H1 (cell line): ENCODE measurements around the gene THEMIS. TPM values are rescaled to one million over a fixed set of nuclear protein-coding genes. Genes with fewer than 3 reads are reported as not detected.

ENCODE experiments used
- CTCF ChIA-PET: fragments of 300-600 bp; sonication (Branson Sonifier 250); formaldehyde crosslinking; loops from one replicate; lab custom pipeline; 2021; ENCODE audit not compliant: partially characterized antibody; lab: Charles Lee
- POLR2A ChIA-PET: fragments of 300-600 bp; sonication (Branson Sonifier 250); formaldehyde crosslinking; loops from one replicate; lab custom pipeline; 2021; ENCODE audit warnings: inconsistent platforms; ENCODE audit not compliant: partially characterized antibody; lab: Charles Lee
- DNase-seq, 2 experiments: peaks; one replicate each; pipeline versions ENCODE4 v3.0.0 to v3.0.0-alpha.2; 2010 to 2022; ENCODE audit warnings: low spot score in 2 of 2, low read depth in 1 of 2, mixed read lengths in 1 of 2
- FAIRE-seq: peaks from 2 replicates; lab custom pipeline; 2011; peaks lifted over from hg19 to GRCh38; lab: Jason Lieb, UNC
- H2AFZ ChIP-seq: 2 replicates; pipeline ENCODE4 v1.8.1; 2012; ENCODE audit warnings: low read length, inconsistent platforms
- H2AK5ac ChIP-seq: 2 replicates; pipeline ENCODE4 v1.6.1; 2013; ENCODE audit warnings: low read depth, low read length
- H2BK120ac ChIP-seq: replicated peaks from 2 replicates; pipeline ENCODE3; 2013; ENCODE audit warnings: low read depth, low read length, inconsistent platforms
- H2BK12ac ChIP-seq: 2 replicates; pipeline ENCODE4 v1.6.1; 2013; ENCODE audit warnings: low read depth, low read length
- H2BK15ac ChIP-seq: 2 replicates; pipeline ENCODE4 v1.6.1; 2013; ENCODE audit warnings: low read length
- H2BK20ac ChIP-seq: 2 replicates; pipeline ENCODE4 v1.6.1; 2013; ENCODE audit warnings: low read length
- H2BK5ac ChIP-seq: 2 replicates; pipeline ENCODE4 v1.6.1; 2013; ENCODE audit warnings: low read depth, low read length
- H3K14ac ChIP-seq: 2 replicates; pipeline ENCODE4 v1.6.1; 2013; ENCODE audit warnings: inconsistent platforms; ENCODE audit not compliant: insufficient read length
- H3K18ac ChIP-seq: 2 replicates; pipeline ENCODE4 v1.6.1; 2013; ENCODE audit warnings: low read length; ENCODE audit errors: extremely low read depth
- H3K23ac ChIP-seq: 2 replicates; pipeline ENCODE4 v1.6.1; 2013; ENCODE audit warnings: inconsistent platforms; ENCODE audit not compliant: insufficient read length
- H3K23me2 ChIP-seq: 2 replicates; pipeline ENCODE4 v1.6.1; 2013; ENCODE audit warnings: low read depth, low read length
- H3K27ac ChIP-seq: 2 replicates; pipeline ENCODE4 v1.6.1; 2011; ENCODE audit warnings: low read depth, low read length, inconsistent platforms
- H3K27me3 ChIP-seq, 4 experiments: replicated peaks in 1 of 4; 1 replicate in 1 of 4; 2 replicates in 3 of 4; pipeline versions ENCODE4 v1.6.1 to v1.8.1; 2011 to 2013; ENCODE audit warnings: low read length in 3 of 4, mild to moderate bottlenecking in 3 of 4, inconsistent platforms in 2 of 4, mixed read lengths in 2 of 4, moderate library complexity in 1 of 4; ENCODE audit not compliant: control insufficient read depth in 3 of 4, insufficient read depth in 3 of 4; ENCODE audit errors: extremely low read depth in 1 of 4
- H3K36me3 ChIP-seq, 4 experiments: 2 replicates each; pipeline versions ENCODE4 v1.6.1 to v1.8.1; 2011 to 2013; ENCODE audit warnings: mild to moderate bottlenecking in 4 of 4, low read length in 3 of 4, moderate library complexity in 2 of 4, control low read depth in 1 of 4, inconsistent platforms in 1 of 4; ENCODE audit not compliant: insufficient read depth in 4 of 4, control insufficient read depth in 2 of 4
- H3K4ac ChIP-seq: replicated peaks from 2 replicates; pipeline ENCODE3; 2013; ENCODE audit warnings: low read length, low read depth, mixed read lengths, inconsistent platforms; ENCODE audit not compliant: insufficient read length
- H3K4me1 ChIP-seq, 4 experiments: replicated peaks in 1 of 4; 1 replicate in 1 of 4; 2 replicates in 3 of 4; pipeline versions ENCODE4 v1.6.1 to v1.8.1; 2011 to 2013; ENCODE audit warnings: low read length in 3 of 4, inconsistent platforms in 2 of 4, mixed read lengths in 1 of 4; ENCODE audit not compliant: insufficient read depth in 4 of 4, control insufficient read depth in 3 of 4
- H3K4me2 ChIP-seq, 2 experiments: 2 replicates each; pipeline versions ENCODE4 v1.6.1 to v1.8.1; 2011 to 2013; ENCODE audit warnings: low read depth in 2 of 2, low read length in 2 of 2, control low read depth in 1 of 2, inconsistent platforms in 1 of 2, mild to moderate bottlenecking in 1 of 2; ENCODE audit not compliant: insufficient read depth in 1 of 2
- H3K4me3 ChIP-seq, 4 experiments: fragments of 200-600, 300-600 bp in 1 of 4; sonication (generic), shearing (Covaris generic), sonication (Bioruptor Twin) in 1 of 4; 2 replicates each; pipeline versions ENCODE4 v1.5.1 to v1.8.1; 2011 to 2016; ENCODE audit warnings: low read length in 4 of 4, low read depth in 3 of 4, control low read depth in 2 of 4, inconsistent platforms in 2 of 4, mild to moderate bottlenecking in 2 of 4, mixed read lengths in 1 of 4, moderate library complexity in 1 of 4; ENCODE audit not compliant: insufficient read depth in 2 of 4; ENCODE audit errors: extremely low read depth in 1 of 4
- H3K56ac ChIP-seq: replicated peaks from 2 replicates; pipeline ENCODE3; 2013; ENCODE audit warnings: low read depth, mild to moderate bottlenecking, mixed read lengths, low read length, inconsistent platforms; ENCODE audit not compliant: insufficient read length
- H3K79me1 ChIP-seq: 2 replicates; pipeline ENCODE4 v1.6.1; 2013; ENCODE audit warnings: low read depth, low read length, control low read depth
- H3K79me2 ChIP-seq, 2 experiments: 2 replicates each; pipeline versions ENCODE4 v1.6.1 to v1.8.1; 2012 to 2013; ENCODE audit warnings: low read length in 2 of 2, mild to moderate bottlenecking in 2 of 2, inconsistent platforms in 1 of 2; ENCODE audit not compliant: insufficient read depth in 2 of 2, control insufficient read depth in 1 of 2
- H3K9ac ChIP-seq, 4 experiments: replicated peaks in 1 of 4; 1 replicate in 1 of 4; 2 replicates in 3 of 4; pipeline versions ENCODE4 v1.6.1 to v1.8.1; 2011 to 2013; ENCODE audit warnings: low read depth in 3 of 4, low read length in 3 of 4, control low read depth in 2 of 4, mild to moderate bottlenecking in 2 of 4, moderate library complexity in 2 of 4, inconsistent platforms in 1 of 4; ENCODE audit errors: extremely low read depth in 1 of 4
- H3K9me3 ChIP-seq, 2 experiments: 2 replicates each; pipeline versions ENCODE4 v1.6.1 to v1.8.1; 2012 to 2013; ENCODE audit warnings: mild to moderate bottlenecking in 2 of 2, moderate library complexity in 2 of 2, control low read depth in 1 of 2, inconsistent platforms in 1 of 2, low read depth in 1 of 2, low read length in 1 of 2, mixed read lengths in 1 of 2; ENCODE audit not compliant: insufficient read depth in 2 of 2
- H4K20me1 ChIP-seq, 2 experiments: replicated peaks in 1 of 2; 2 replicates each; pipeline versions ENCODE3 to v1.8.1; 2011 to 2013; ENCODE audit warnings: inconsistent platforms in 2 of 2, low read length in 2 of 2, mild to moderate bottlenecking in 1 of 2; ENCODE audit not compliant: insufficient read depth in 2 of 2, control insufficient read depth in 1 of 2
- H4K5ac ChIP-seq: 2 replicates; pipeline ENCODE4 v1.6.1; 2013; ENCODE audit warnings: low read length, low read depth, mixed read lengths, inconsistent platforms; ENCODE audit not compliant: insufficient read length
- H4K8ac ChIP-seq: 2 replicates; pipeline ENCODE4 v1.8.0; 2013; ENCODE audit warnings: mild to moderate bottlenecking, moderate library complexity, low read length, inconsistent platforms; ENCODE audit not compliant: insufficient read depth; ENCODE audit errors: extremely low read depth
- H4K91ac ChIP-seq: replicated peaks from 2 replicates; pipeline ENCODE3; 2013; ENCODE audit warnings: low read length, mixed read lengths, inconsistent platforms; ENCODE audit not compliant: insufficient read length
- WGBS, 2 experiments: shearing (Covaris generic) in 1 of 2; methylation state at CpG; one replicate each; pipeline versions ENCODE4 v1.1.6 to v1.1.7; 2013 to 2015; ENCODE audit warnings: low lambda C conversion rate in 2 of 2, mixed read lengths in 2 of 2, inconsistent platforms in 1 of 2, low coverage in 1 of 2, missing lambda C conversion rate in 1 of 2; ENCODE audit not compliant: insufficient replicate concordance in 2 of 2, insufficient coverage in 1 of 2, insufficient read length in 1 of 2; ENCODE audit errors: extremely low coverage in 1 of 2, missing lambda C conversion rate in 1 of 2; 5-methylcytosine and 5-hydroxymethylcytosine counted together
- polyA plus RNA-seq, 7 experiments: library from polyadenylated mRNA; depleted of rRNA in 3 of 7; stranded (reverse) in 5 of 7; unstranded in 2 of 7; fragments of >200 nt in 5 of 7; fragments of 200-250 nt in 2 of 7; gene quantifications; 1 replicate in 5 of 7; 2 replicates in 1 of 7; 4 replicates in 1 of 7; pipeline versions ENCODE4 v1.2.1 to v1.2.3, GENCODE V29; 2011 to 2013; ENCODE audit warnings: missing spikeins in 2 of 7, mixed read lengths in 2 of 7
- total RNA-seq: library from RNA; stranded (reverse); fragmentation: NEBNext Ultra II Directional; extraction: Animal tissue kit (Norgen Biotek cat#: 25700); gene quantifications from 2 replicates; pipeline ENCODE4 v1.2.1, GENCODE V29; 2021

THEMIS gene
- total and polyA plus RNA-seq, 2 of the 8 experiments (the other 6 are each of a cell fraction or from before 2014, with no cell fraction given) = not detected

GRCh38 chr6:127937102-127937501, 36.2 kb upstream of the THEMIS start:
- no peaks in the 10 kb centered on the region for H3K23me2 ChIP-seq
- no peak overlapping the region for H3K14ac ChIP-seq
- no peak overlapping the region for H3K18ac ChIP-seq
- H3K9me3 ChIP-seq = no peaks in the 10 kb centered on the region
- H3K27ac ChIP-seq = no peak overlapping the region
- ChIA-PET POLR2A (interaction anchor here (1.2 kb wide), 1 partner anchor 582 kb away, joined by 3 read pairs; no protein-coding TSS in a partner anchor), CTCF (interaction anchor here (1.2 to 1.9 kb wide), 2 partner anchors 200 to 345 kb away, joined by 3 to 4 read pairs; no protein-coding TSS in a partner anchor)
- H2BK20ac ChIP-seq = no peak overlapping the region
- no peak overlapping the region for H2AK5ac ChIP-seq
- H3K36me3 ChIP-seq = no peaks in the 10 kb centered on the region
- H2BK5ac ChIP-seq = no peak overlapping the region
- H2BK15ac ChIP-seq = no peak overlapping the region
- H4K20me1 ChIP-seq = no peaks in the 10 kb centered on the region
- no peak overlapping the region for H4K8ac ChIP-seq
- DNase-seq = no peak
- no peak overlapping the region for H4K5ac ChIP-seq
- H3K4me2 ChIP-seq = no peak overlapping the region
- no peak for FAIRE-seq
- no peak overlapping the region for H3K56ac ChIP-seq
- H2BK120ac ChIP-seq = no peak overlapping the region
- H4K91ac ChIP-seq = no peak overlapping the region
- H3K79me1 ChIP-seq = no peaks in the 10 kb centered on the region
- no peak overlapping the region for H3K4me3 ChIP-seq
- WGBS, 2 experiments = 84% methylated on average over 2 of the region's 2 CpGs; no CpG with 5 or more reads in 1 of the 2 experiments
- no peaks in the 10 kb centered on the region for H3K79me2 ChIP-seq
- H3K23ac ChIP-seq = no peak overlapping the region
- no peak overlapping the region for H2BK12ac ChIP-seq
- no peaks in the 10 kb centered on the region for H3K4me1 ChIP-seq
- no peak overlapping the region for H3K4ac ChIP-seq
- H3K27me3 ChIP-seq = no peaks in the 10 kb centered on the region
- H2AFZ ChIP-seq = no peak overlapping the region
- H3K9ac ChIP-seq = no peak overlapping the region
